ENCODE data around the gene NTM.

NTM gene

GRCh38 chr11:131404010-131404409 lies 33.6 kb downstream of the NTM start:
- no peak overlapping the region for H3K4me3 ChIP-seq (ENCODE audit: low read length, poor library complexity, severe bottlenecking)
- H3K9ac ChIP-seq (ENCODE audit: low read depth, low read length, poor library complexity, severe bottlenecking) = no peak overlapping the region
- TF ChIP-seq CTCF (conservative IDR thresholded peaks at IDR 0.05; ENCODE audit: low read length) (no peak), EZH2phosphoT487 (IDR thresholded peaks at IDR 0.05; ENCODE audit: borderline replicate concordance) (no peak)
- H4K20me1 ChIP-seq (ENCODE audit: insufficient read depth, low read length, poor library complexity, severe bottlenecking) = no peaks in the 10 kb centered on the region
- H3K79me2 ChIP-seq (ENCODE audit: insufficient read depth, low read length) = no peaks in the 10 kb centered on the region
- H3K27me3 ChIP-seq (ENCODE audit: insufficient read depth, low read length, poor library complexity, severe bottlenecking) = no peaks in the 10 kb centered on the region
- H3K9me2 ChIP-seq (replicated peaks; ENCODE audit: low read depth, low read length) = no peaks in the 10 kb centered on the region
- no peak overlapping the region for H3K4me2 ChIP-seq (ENCODE audit: low read depth, low read length, poor library complexity, severe bottlenecking)
- H3F3A ChIP-seq (ENCODE audit: low read depth) = no peaks in the 10 kb centered on the region
- H3K36me3 ChIP-seq (ENCODE audit: insufficient read depth, low read length) = no peaks in the 10 kb centered on the region
- no peaks in the 10 kb centered on the region for H3K4me1 ChIP-seq (ENCODE audit: insufficient read depth, low read length, poor library complexity, severe bottlenecking)
- no peaks in the 10 kb centered on the region for H3K9me3 ChIP-seq (ENCODE audit: insufficient read depth, low read depth, low read length)
- no peak overlapping the region for H2AFZ ChIP-seq (ENCODE audit: low read length)

GRCh38 chr11:131408025-131408640 lies 37.7 kb downstream of the NTM start:
- no peak overlapping the region for H3K4me3 ChIP-seq (ENCODE audit: low read length, poor library complexity, severe bottlenecking)
- H4K20me1 ChIP-seq (ENCODE audit: insufficient read depth, low read length, poor library complexity, severe bottlenecking) = no peaks in the 10 kb centered on the region
- H3F3A ChIP-seq (ENCODE audit: low read depth) = no peaks in the 10 kb centered on the region
- no peak overlapping the region for H3K9ac ChIP-seq (ENCODE audit: low read depth, low read length, poor library complexity, severe bottlenecking)
- H3K4me2 ChIP-seq (ENCODE audit: low read depth, low read length, poor library complexity, severe bottlenecking) = no peak overlapping the region
- no peaks in the 10 kb centered on the region for H3K36me3 ChIP-seq (ENCODE audit: insufficient read depth, low read length)
- no peaks in the 10 kb centered on the region for H3K79me2 ChIP-seq (ENCODE audit: insufficient read depth, low read length)
- no peaks in the 10 kb centered on the region for H3K9me2 ChIP-seq (replicated peaks; ENCODE audit: low read depth, low read length)
- peak; percentile 75 for TF ChIP-seq CTCF (conservative IDR thresholded peaks at IDR 0.05; ENCODE audit: low read length)
- no peak for TF ChIP-seq EZH2phosphoT487 (IDR thresholded peaks at IDR 0.05; ENCODE audit: borderline replicate concordance)
- no peaks in the 10 kb centered on the region for H3K9me3 ChIP-seq (ENCODE audit: insufficient read depth, low read depth, low read length)
- H2AFZ ChIP-seq (ENCODE audit: low read length) = no peak overlapping the region
- H3K4me1 ChIP-seq (ENCODE audit: insufficient read depth, low read length, poor library complexity, severe bottlenecking) = no peaks in the 10 kb centered on the region
- no peaks in the 10 kb centered on the region for H3K27me3 ChIP-seq (ENCODE audit: insufficient read depth, low read length, poor library complexity, severe bottlenecking)

- TF ChIP-seq EZH2phosphoT487 (IDR thresholded peaks at IDR 0.05; ENCODE audit: borderline replicate concordance) (no peak), CTCF (conservative IDR thresholded peaks at IDR 0.05; ENCODE audit: low read length) (no peak)
Observed at GRCh38 chr11:131409345-131409744, 38.9 kb downstream of the NTM start.

More at GRCh38 chr11:131409345-131409744, 38.9 kb downstream of the NTM start:
- H2AFZ ChIP-seq (ENCODE audit: low read length) = no peak overlapping the region
- H3K4me2 ChIP-seq (ENCODE audit: low read depth, low read length, poor library complexity, severe bottlenecking) = no peak overlapping the region
- H3F3A ChIP-seq (ENCODE audit: low read depth) = no peaks in the 10 kb centered on the region
- H3K9ac ChIP-seq (ENCODE audit: low read depth, low read length, poor library complexity, severe bottlenecking) = no peak overlapping the region
- H3K9me3 ChIP-seq (ENCODE audit: insufficient read depth, low read depth, low read length) = no peaks in the 10 kb centered on the region
- H4K20me1 ChIP-seq (ENCODE audit: insufficient read depth, low read length, poor library complexity, severe bottlenecking) = no peaks in the 10 kb centered on the region
- no peaks in the 10 kb centered on the region for H3K27me3 ChIP-seq (ENCODE audit: insufficient read depth, low read length, poor library complexity, severe bottlenecking)
- no peaks in the 10 kb centered on the region for H3K4me1 ChIP-seq (ENCODE audit: insufficient read depth, low read length, poor library complexity, severe bottlenecking)
- no peaks in the 10 kb centered on the region for H3K9me2 ChIP-seq (replicated peaks; ENCODE audit: low read depth, low read length)
- H3K79me2 ChIP-seq (ENCODE audit: insufficient read depth, low read length) = no peaks in the 10 kb centered on the region
- no peaks in the 10 kb centered on the region for H3K36me3 ChIP-seq (ENCODE audit: insufficient read depth, low read length)
- H3K4me3 ChIP-seq (ENCODE audit: low read length, poor library complexity, severe bottlenecking) = no peak overlapping the region

All from Loucy (cell line).